ENCODE data around the gene WBP2NL.

The WBP2NL gene

GRCh38 chr22:41979423-41980250 lies 19.0 kb upstream of the WBP2NL start:
- no peak for DNase-seq

- DNase-seq: no peak
Measured at GRCh38 chr22:41982865-41983264, 15.7 kb upstream of the WBP2NL start.

- no peak for DNase-seq
Measured at GRCh38 chr22:41983513-41984405, 14.8 kb upstream of the WBP2NL start.

GRCh38 chr22:41987276-41987675 lies 11.3 kb upstream of the WBP2NL start:
- DNase-seq: no peak

GRCh38 chr22:41989246-41989645 lies 9.3 kb upstream of the WBP2NL start:
- DNase-seq: no peak

GRCh38 chr22:41991111-41991510 lies 7.5 kb upstream of the WBP2NL start:
- DNase-seq: no peak

- DNase-seq: no peak
Measured at GRCh38 chr22:41992496-41992895, 6.1 kb upstream of the WBP2NL start.

- no peak for DNase-seq
Measured at GRCh38 chr22:41995211-41995610, 3.4 kb upstream of the WBP2NL start.

GRCh38 chr22:41996826-41997225 lies 1.8 kb upstream of the WBP2NL start:
- no peak for DNase-seq

- DNase-seq: no peak
Measured at GRCh38 chr22:42000466-42000865, 1.9 kb downstream of the WBP2NL start.

- DNase-seq: no peak
Measured at GRCh38 chr22:42001121-42001520, 2.5 kb downstream of the WBP2NL start.

GRCh38 chr22:42001706-42002105 lies 3.1 kb downstream of the WBP2NL start:
- no peak for DNase-seq

GRCh38 chr22:42007922-42008321 lies 9.3 kb downstream of the WBP2NL start:
- DNase-seq: no peak

- DNase-seq: no peak
Measured at GRCh38 chr22:42010778-42011177, 12.2 kb downstream of the WBP2NL start.

- DNase-seq: no peak
Measured at GRCh38 chr22:42013385-42013784, 14.8 kb downstream of the WBP2NL start.

- no peak for DNase-seq
Measured at GRCh38 chr22:42016111-42016510, 17.5 kb downstream of the WBP2NL start.

GRCh38 chr22:42018224-42018623 lies 19.6 kb downstream of the WBP2NL start:
- DNase-seq: no peak

- DNase-seq: no peak
Measured at GRCh38 chr22:42021571-42021970, 23.0 kb downstream of the WBP2NL start.

GRCh38 chr22:42022162-42022847 lies 23.7 kb downstream of the WBP2NL start:
- peak; percentile 24 for DNase-seq

GRCh38 chr22:42025421-42025820 lies 26.8 kb downstream of the WBP2NL start:
- no peak for DNase-seq

- no peak for DNase-seq
Measured at GRCh38 chr22:42026705-42027104, 28.1 kb downstream of the WBP2NL start.

- DNase-seq: no peak
Measured at GRCh38 chr22:42033263-42034181, 34.9 kb downstream of the WBP2NL start.

Data from DMS153 (cell line).